HG03103 (cell line): Measurements from ENCODE around the gene PRDM2.

Experiments used
- ATAC-seq: cut with Tn5 transposase; IDR thresholded peaks from one replicate; pipeline ENCODE4 v1.9.1; 2021; ENCODE audit warnings: low read depth; ENCODE audit not compliant: unreplicated experiment

Gene PRDM2

DNA sequence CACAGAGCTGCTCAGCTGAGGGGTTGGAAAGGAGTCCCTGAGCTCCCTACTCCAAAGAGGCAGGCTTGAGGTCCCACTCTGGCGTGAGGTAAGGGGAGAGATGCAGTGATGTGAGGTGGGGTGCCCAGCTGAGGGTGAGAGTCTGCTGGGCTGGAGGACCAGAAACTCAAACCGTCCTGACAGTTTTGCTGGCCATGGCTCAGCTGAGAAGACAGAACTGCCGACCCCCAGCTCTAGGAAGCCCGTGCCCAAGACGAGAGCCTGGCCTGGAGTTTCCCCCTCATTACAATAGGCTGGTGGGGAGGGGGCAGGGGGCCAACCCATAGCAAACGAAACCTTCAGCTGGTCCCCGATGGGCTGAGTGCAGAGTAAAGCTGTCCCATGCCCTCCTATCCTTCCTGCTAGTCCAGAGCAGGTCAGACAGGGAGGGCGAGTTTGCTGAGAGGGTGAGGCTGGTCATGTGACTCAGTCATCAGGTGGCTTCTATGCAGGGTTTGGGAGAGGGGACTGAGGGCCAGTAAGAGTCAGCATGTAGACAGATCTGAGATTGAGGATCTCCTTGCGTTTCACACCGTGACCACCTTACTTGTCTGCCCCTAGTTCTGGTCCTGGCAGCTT is 129.3 kb downstream of the PRDM2 start:
- ATAC-seq: no peak

DNA sequence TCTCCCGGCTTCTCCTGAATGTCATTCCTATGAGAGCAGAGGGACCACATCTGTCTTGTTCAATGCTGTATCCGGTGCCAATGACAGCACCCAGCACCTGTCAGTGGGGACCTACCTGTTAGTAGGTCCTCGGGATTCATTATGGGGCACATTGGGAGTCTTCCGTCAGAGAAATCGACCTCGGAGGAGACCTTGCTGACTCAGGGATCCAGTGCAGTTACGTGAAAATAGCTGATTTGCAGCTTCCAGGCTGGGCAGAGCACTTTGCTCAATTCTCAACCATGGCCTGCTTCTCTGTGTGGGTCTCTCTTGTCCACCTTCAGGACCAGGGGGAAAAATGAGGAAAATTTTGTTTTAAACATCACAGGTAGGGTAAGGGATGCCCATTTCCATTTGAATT is 130.2 kb downstream of the PRDM2 start:
- ATAC-seq: no peak

DNA sequence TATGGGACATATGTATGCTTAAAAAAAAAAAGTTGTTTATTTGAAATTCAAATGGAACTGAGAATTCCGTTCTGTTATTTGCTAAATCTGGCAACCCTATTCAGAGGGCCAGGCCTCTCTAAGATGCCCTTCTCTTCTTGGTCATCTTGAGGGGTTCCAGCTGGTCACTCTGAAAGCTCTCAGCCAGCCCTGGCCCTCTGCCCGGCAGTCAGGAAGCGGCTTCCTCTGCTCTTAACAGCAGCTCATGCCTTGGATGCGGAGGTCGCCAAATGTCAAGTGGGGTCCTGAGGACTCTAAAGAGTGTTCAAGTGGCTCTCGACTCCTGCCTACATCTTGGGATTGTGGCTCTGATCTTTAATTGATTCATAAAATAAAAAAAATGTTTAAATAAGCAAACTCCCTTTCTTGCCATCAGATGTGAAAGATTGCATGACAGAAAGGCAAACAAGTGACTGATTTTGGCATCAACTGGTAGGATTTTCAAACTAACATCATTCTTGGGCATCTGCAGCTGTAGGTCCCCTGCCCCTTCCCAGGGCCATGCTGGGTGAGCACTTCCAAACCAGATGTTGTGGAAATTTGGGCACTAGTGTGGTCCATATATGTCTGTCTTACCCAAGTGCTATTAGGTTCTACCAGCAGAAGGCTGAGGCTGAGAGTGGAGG is 130.8 kb downstream of the PRDM2 start:
- no peak for ATAC-seq

DNA sequence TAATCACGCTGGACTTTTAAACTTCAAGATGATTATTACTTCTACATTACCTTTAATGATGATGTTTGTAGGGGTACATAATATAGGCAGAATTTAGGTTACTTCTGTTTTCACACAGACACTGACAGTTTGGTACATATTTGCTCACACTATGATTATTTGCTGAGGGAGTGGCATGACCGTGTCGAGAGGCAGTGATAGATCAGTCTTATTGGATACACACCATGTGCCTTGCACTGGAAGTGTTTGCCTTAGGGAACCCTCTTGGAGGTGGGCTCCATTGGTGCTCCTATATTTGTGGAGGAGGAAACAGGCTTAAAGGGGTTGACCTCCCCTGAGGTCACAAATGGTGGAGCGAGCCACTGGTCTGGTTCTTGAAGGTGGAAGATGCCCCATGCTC is 132.1 kb downstream of the PRDM2 start:
- no peak for ATAC-seq

DNA sequence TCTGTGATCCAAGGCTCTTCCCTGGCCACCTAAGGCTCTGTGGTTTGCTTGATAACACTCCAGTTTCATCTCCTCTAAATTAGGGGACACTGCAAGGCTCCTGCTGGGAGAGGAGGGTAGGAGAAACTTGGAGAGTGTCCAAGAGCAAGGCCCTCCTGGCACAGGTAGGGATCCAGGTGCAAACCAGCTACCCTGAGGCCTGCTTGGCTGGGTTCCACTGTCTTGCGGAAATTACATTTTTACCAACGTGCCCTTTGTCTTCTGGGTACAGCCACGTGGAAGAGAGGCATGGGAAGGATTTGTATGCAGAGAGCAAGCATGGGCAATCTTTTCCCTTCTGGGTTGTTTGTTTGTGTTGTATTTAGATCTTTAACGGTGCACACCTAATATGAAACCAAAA is 132.5 kb downstream of the PRDM2 start:
- no peak for ATAC-seq

DNA sequence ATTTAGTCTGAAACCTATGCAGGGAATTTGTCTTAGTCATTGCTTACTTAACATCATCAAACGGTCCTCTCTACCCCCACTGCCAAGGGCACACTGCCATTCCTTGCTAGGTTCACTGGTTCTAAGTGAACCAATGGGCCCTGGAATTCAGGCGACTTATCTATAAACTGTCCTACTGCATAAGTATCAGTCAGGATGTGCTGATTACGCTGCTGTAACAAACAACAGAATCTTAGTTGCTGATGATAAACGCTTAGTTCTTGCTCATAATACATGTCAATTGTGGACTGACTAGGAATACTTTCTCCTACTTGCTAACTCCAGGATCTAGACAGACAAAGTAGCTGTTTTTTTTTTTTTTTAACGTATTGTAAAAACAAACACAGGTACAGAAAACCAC is 136.1 kb downstream of the PRDM2 start:
- no peak for ATAC-seq

DNA sequence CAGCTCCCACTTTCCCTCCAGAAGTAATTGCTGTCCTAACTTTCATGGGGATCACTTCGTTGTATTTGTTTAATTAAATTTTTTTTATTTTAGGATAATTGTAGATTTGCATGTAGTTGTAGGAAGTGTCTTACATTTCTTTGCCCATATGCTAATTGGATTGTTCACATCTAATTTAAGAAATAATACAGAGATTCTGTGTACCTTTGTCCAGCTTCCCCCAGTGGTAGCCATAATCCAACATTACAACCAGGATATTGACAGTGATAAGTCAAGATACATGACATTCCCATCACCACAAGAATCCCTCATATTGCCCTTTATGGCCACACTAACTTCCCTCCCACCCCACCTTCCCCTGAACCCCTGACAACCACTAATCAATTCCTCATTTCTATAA is 136.6 kb downstream of the PRDM2 start:
- no peak for ATAC-seq

DNA sequence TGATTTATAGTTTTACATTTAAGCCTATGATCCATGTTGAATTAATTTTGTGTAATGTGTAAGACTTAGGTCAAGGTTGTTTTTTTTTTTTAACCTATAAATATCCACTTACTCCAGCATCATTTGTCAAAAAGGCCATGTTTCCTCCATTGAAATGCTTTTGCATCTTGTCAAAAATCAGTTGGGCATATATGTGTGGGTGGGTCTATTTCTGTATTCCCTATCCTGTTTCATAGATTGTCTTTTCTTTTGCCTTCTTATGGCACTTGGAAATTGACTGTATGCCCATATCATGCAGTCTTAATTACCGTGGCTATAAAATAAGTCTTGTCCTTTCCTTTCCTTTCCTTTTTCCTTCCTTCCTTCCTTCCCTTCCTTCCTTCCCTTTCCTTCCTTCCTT is 138.2 kb downstream of the PRDM2 start:
- no peak for ATAC-seq

DNA sequence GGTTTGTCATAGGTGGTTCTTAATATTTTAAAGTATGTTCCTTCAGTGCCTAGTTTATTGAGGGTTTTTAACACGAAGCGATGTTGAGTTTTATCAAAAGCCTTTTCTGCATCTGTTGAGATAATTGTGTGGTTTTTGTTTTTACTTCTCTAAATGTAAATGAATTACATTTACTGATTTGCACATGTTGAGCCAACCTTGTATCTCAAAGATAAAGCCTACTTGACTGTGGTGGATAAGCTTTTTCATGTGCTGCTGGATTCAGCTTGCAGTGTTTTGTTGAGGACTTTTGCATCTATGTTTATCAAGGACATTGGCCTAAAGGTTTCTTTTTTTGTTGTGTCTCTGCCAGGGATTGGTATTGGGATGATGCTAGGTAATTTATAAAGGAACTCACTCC is 142.5 kb downstream of the PRDM2 start:
- no peak for ATAC-seq

DNA sequence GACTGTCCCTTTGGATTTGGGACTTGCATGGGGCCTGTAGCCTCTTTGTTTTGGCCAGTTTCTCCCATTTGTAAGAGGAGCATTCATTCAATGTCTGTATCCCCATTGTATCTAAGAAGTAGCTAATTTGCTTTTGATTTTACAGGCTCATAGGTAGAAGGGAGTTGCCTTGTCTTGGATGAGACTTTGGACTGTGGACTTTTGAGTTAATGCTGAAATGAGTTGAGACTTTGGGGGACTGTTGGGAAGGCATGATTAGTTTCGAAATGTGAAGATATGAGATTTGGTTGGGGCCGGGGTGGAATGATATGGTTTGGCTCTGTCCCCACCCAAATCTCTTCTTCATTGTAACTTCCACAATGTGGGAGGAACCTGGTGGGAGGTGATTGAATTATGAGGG is 151.7 kb downstream of the PRDM2 start:
- ATAC-seq: no peak

DNA sequence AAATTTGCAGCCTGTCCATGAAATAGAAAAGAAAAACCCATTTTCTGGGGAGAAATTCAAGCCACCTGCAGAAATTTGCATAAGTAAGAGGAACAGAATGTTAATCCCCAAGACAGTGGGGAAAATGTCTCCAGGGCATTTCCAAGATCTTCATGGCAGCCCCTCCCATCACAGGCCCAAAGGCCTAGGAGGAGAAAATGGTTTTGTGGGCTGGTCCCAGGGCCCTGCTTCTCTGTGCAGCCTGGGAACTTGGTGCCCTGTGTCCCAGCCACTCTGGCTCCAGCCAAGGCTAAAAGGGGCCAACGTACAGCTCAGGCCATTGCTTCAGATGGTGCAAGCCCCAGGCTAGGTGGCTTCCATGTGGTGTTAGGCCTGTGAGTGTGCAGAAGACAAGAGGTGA is 155.6 kb downstream of the PRDM2 start:
- no peak for ATAC-seq

DNA sequence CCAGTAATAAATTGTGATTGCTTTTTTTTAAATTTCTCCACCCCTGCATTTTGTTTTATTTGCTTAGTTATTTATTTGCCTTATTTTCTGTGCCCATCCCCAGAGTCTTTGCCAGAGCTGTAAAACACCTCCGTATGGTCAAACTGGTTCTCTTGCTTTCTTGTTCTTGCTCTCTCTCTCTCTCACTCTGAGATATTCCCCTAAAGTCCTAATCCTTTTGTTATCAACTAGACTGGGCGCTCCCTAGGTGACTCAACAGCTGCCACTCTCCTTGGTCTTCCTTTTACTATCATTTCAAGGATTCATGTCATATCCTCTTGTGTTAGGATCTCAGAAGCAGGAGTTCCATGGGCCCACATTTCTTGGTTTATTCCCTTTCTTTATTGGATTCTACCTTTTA is 160.0 kb downstream of the PRDM2 start:
- ATAC-seq: no peak

DNA sequence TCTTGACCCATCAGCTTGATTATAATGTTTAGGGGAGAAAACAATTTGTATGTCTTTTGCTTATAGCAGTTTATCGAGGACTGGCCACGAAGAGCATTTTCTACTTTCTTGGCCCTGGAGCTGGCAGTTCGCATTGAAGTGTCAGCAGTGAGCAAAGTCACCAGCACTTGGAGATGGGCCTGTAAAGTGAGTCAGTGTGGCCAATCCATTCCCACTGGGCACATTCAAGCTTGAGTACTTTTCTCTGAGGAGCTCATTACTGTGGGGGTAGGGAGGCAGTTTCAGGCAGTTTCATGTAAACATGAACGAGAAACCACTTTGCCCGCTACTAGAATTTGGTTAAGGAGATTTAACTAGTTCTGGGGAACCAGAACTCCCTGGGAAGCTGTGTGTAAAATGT is 164.8 kb downstream of the PRDM2 start:
- ATAC-seq: no peak

DNA sequence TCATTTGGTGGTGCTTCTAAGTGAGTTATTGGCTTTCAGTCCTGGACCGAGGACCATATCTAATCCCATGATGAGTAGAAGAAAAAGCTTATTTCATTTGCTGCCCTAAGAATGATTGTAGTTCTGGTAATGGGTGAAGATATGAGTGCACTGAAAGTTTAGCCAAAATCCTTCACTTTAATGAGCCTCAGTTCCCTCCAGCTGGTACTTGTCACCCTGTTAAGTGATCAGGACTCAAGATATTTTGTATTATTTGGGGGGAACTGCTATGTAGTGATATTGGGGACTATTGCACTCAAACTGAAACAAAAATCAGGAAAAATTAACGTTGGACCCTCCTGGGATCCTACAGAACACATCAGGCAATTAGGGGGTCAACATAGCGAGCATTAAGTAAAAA is 165.9 kb downstream of the PRDM2 start:
- ATAC-seq: no peak

DNA sequence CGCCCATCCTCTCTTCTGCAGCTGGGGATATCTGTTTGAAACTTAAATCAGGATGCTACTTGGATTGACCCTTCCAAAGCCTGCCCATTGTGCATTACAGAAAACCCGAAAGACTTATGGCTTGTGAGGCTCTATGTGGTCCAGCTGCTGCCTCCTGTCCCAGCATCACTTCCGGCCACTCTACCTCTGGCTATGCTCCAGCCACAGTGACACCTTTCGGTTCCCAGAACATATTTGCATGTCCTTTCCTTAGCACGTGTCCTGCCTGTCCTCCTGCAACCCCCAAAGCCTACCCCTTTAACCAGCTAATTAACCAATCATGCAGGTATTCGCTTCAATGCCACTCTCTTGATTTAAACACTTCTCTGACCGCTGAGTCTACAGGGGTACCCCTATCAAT is 167.6 kb downstream of the PRDM2 start:
- ATAC-seq: no peak

DNA sequence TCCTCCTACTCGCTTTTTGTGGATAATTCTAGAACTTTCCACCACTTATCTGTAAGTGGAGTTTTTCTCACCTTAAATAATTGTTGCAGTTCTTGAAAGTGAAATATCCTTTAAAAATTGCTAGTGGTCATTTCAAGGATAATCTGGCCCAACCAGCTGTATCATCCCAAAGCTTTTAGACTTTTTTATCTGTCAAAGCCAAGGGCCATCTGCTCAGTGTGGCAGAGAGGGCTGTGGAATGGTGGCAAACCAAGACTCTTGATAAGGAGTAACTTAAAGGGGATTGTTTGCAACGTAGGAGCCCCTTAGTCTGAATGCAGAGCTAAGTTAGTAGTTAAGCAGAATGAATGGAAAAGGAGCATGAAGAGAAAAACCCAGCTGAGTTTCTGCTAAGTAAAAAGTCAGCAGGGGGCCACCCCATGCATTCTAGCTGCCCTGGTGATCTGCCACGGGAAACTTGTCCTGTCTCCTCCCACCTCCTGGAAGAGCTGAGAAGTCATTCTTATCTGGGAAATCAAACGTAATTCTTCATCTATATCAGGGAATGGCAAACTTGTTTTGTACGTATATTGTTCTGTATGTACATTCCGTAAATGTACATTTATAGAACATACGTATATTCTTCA is 169.3 kb downstream of the PRDM2 start:
- ATAC-seq: no peak

DNA sequence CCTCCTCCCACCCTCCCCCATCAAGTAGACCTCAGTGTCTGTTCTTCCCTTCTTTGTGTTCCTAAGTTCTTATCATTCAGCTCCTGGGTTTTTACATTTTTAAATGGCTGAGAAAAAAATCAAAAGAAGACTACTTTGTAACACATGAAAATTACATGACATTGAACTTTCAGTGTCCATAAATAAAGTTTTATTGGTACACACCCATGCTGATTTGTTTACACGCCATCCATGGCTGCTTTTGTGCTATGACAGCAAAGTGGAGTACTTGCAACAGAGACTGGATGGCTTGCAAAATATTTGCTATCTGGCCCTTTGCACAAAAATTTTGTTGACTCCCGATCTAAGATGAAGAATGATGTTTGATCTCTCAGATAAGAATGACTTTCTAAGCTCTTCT is 171.4 kb downstream of the PRDM2 start:
- no peak for ATAC-seq

DNA sequence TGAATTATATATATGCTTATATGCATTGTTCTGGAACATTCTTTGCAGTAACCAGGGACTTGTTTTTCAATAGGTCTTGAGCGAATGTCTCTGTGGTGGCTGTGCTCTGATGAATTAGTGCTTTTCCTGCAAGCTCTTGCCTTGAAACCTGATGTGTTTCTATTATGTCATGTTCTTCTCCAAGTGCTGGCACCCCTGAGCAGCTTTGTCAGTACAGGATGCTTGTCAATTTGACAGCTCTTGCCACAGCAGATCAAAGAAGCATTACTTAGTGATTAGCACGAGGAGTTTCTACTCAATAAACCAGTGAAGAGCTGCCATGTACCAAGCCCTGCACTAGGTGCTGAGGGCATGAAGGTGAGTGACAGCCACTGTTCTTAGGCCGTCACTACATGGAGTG is 171.9 kb downstream of the PRDM2 start:
- no peak for ATAC-seq

DNA sequence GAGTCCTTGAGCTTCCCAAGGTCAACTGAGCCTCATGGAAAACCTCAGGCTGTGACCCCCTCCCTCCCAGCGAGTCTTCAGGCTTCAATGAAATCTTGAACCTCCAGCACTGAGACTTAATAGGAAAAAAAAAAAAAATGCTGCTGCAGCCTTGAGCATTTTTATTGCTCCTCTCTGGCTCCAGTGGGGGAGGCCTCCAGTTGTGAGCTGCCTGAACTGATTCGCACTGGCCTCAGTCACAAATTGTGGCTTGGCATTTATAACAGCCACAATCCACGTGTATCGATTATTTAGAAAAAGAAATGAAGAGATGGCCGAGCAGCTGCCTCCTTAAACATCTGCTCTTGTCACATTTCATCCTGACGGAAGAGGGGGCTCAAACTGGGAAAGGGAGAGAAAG is 173.0 kb downstream of the PRDM2 start:
- ATAC-seq: no peak
